ENCODE data around the gene SULT1A1.

- no peak for TF ChIP-seq CTCF (IDR thresholded peaks at IDR 0.05; ENCODE audit: low read length)
- TF ChIP-seq EZH2 (IDR thresholded peaks at IDR 0.05; ENCODE audit: borderline replicate concordance, low read length): no peak
These were observed 51.4 kb downstream of the SULT1A1 start for GRCh38 chr16:28558456-28558855.
